ENCODE measurements around the gene IFIT5.
"Not testable (repeated sequence)": the region's sequence is repeated elsewhere in the genome, so short reads cannot be mapped to it uniquely, and the experiment has no call there.

The IFIT5 gene

GRCh38 chr10:89414146-89414878, at the start of gene IFIT5:
IFIT5 (plus strand) TSS chr10:89414568; CDS start chr10:89414799, 231 bp downstream.
- no peak for DNase-seq (ENCODE audit: low read depth)

- no peak for DNase-seq (ENCODE audit: low read depth)
These were observed 46.8 kb upstream of the IFIT5 start for GRCh38 chr10:89367529-89367928.

GRCh38 chr10:89368129-89368528, 46.2 kb upstream of the IFIT5 start:
- DNase-seq (ENCODE audit: low read depth) = no peak

- DNase-seq (ENCODE audit: low read depth) = no peak
These were observed 44.9 kb upstream of the IFIT5 start for GRCh38 chr10:89369156-89370105.

- no peak for DNase-seq (ENCODE audit: low read depth)
These were observed 43.3 kb upstream of the IFIT5 start for GRCh38 chr10:89371079-89371478.

GRCh38 chr10:89371987-89372386, 42.4 kb upstream of the IFIT5 start:
- no peak for DNase-seq (ENCODE audit: low read depth)

GRCh38 chr10:89373916-89374711, 40.3 kb upstream of the IFIT5 start:
- DNase-seq (ENCODE audit: low read depth) = no peak

GRCh38 chr10:89374713-89375141, 39.6 kb upstream of the IFIT5 start:
- no peak for DNase-seq (ENCODE audit: low read depth)

- DNase-seq (ENCODE audit: low read depth) = no peak
These were observed 36.4 kb upstream of the IFIT5 start, which contains the start of gene IFIT1B for GRCh38 chr10:89377705-89378637. IFIT1B (plus strand) TSS chr10:89378056; CDS start chr10:89378136, 80 bp downstream.

GRCh38 chr10:89379103-89379502, 35.3 kb upstream of the IFIT5 start:
- no peak for DNase-seq (ENCODE audit: low read depth)

- DNase-seq (ENCODE audit: low read depth) = no peak
These were observed 31.6 kb upstream of the IFIT5 start for GRCh38 chr10:89382757-89383156.

- no peak for DNase-seq (ENCODE audit: low read depth)
These were observed 29.7 kb upstream of the IFIT5 start for GRCh38 chr10:89384474-89385340.

- DNase-seq (ENCODE audit: low read depth) = no peak
These were observed 25.6 kb upstream of the IFIT5 start for GRCh38 chr10:89388806-89389205.

- DNase-seq (ENCODE audit: low read depth) = no peak
These were observed 25.1 kb upstream of the IFIT5 start for GRCh38 chr10:89389254-89389653.

GRCh38 chr10:89390476-89391225, 23.7 kb upstream of the IFIT5 start:
- no peak for DNase-seq (ENCODE audit: low read depth)

- not testable (repeated sequence) for DNase-seq (ENCODE audit: low read depth)
These were observed 23.2 kb upstream of the IFIT5 start for GRCh38 chr10:89391226-89391576.

GRCh38 chr10:89391907-89392756, 22.2 kb upstream of the IFIT5 start, which contains the start of gene IFIT1:
IFIT1 (plus strand) TSS chr10:89392623; CDS start chr10:89392713, 90 bp downstream.
- DNase-seq (ENCODE audit: low read depth) = no peak

- DNase-seq (ENCODE audit: low read depth) = no peak
These were observed 21.4 kb upstream of the IFIT5 start for GRCh38 chr10:89392974-89393373.
